ENCODE results near the gene CERKL. TPM values are rescaled to one million over a fixed set of nuclear protein-coding genes. Genes with fewer than 3 reads are reported as not detected.

Gene CERKL
- total and polyA plus RNA-seq, 2 experiments from 2014 or later = 1.9 to 2.3 TPM

GRCh38 chr2:181623159-181623558 lies 33.7 kb downstream of the CERKL start:
- Histone ChIP-seq H3K27ac (no peak overlapping the region), H4K20me1 (ENCODE audit: insufficient read depth, poor library complexity, severe bottlenecking) (no peaks in the 10 kb centered on the region), H3K36me3 (replicated peaks; ENCODE audit: insufficient read depth, low read depth) (no peaks in the 10 kb centered on the region), H3K9me2 (replicated peaks; ENCODE audit: insufficient read depth) (no peaks in the 10 kb centered on the region), H3K79me2 (no peaks in the 10 kb centered on the region), H3K4me3 (no peak overlapping the region), H3K9me3 (ENCODE audit: low read depth) (no peaks in the 10 kb centered on the region), H3K4me1 (ENCODE audit: insufficient read depth) (peaks cover 7% of the 10 kb centered on the region), H3K27me3 (no peaks in the 10 kb centered on the region), H3K4me2 (no peak overlapping the region), H2AFZ (no peak overlapping the region)
- no peak for TF ChIP-seq CTCF (IDR thresholded peaks at IDR 0.05; ENCODE audit: poor library complexity)
- no peak for DNase-seq (ENCODE audit: low spot score)

- Histone ChIP-seq H3K4me2 (no peak overlapping the region), H3K9me3 (ENCODE audit: low read depth) (no peaks in the 10 kb centered on the region), H3K79me2 (no peaks in the 10 kb centered on the region), H3K27ac (no peak overlapping the region), H3K9me2 (replicated peaks; ENCODE audit: insufficient read depth) (no peaks in the 10 kb centered on the region), H3K4me1 (ENCODE audit: insufficient read depth) (peaks cover 7% of the 10 kb centered on the region), H3K36me3 (replicated peaks; ENCODE audit: insufficient read depth, low read depth) (no peaks in the 10 kb centered on the region), H3K27me3 (no peaks in the 10 kb centered on the region), H4K20me1 (ENCODE audit: insufficient read depth, poor library complexity, severe bottlenecking) (no peaks in the 10 kb centered on the region), H2AFZ (no peak overlapping the region), H3K4me3 (no peak overlapping the region)
- TF ChIP-seq EZH2phosphoT487 (IDR thresholded peaks at IDR 0.05; ENCODE audit: low read depth, severe bottlenecking, unreplicated experiment) (no peak), CTCF (IDR thresholded peaks at IDR 0.05; ENCODE audit: poor library complexity) (no peak), EZH2 (IDR thresholded peaks at IDR 0.05; ENCODE audit: borderline replicate concordance) (no peak)
- DNase-seq (ENCODE audit: low spot score) = no peak
- WGBS (ENCODE audit: low lambda C conversion rate, missing lambda C conversion rate) = 83% methylated on average over 3 of the region's 3 CpGs
These were observed 35.0 kb downstream of the CERKL start for GRCh38 chr2:181621779-181622490.

- H3K36me3 ChIP-seq (replicated peaks; ENCODE audit: insufficient read depth, low read depth) = no peaks in the 10 kb centered on the region
- H3K27me3 ChIP-seq = no peaks in the 10 kb centered on the region
- H2AFZ ChIP-seq = no peak overlapping the region
- H3K27ac ChIP-seq = peak overlapping the region; percentile 61
- 35% methylated on average over 2 of the region's 2 CpGs for WGBS (ENCODE audit: low lambda C conversion rate, missing lambda C conversion rate)
- no peaks in the 10 kb centered on the region for H3K9me2 ChIP-seq (replicated peaks; ENCODE audit: insufficient read depth)
- peak overlapping the region; percentile 5 for H3K4me2 ChIP-seq
- TF ChIP-seq CTCF (IDR thresholded peaks at IDR 0.05; ENCODE audit: poor library complexity) (no peak), EZH2phosphoT487 (IDR thresholded peaks at IDR 0.05; ENCODE audit: low read depth, severe bottlenecking, unreplicated experiment) (no peak), EZH2 (IDR thresholded peaks at IDR 0.05; ENCODE audit: borderline replicate concordance) (no peak)
- H3K4me1 ChIP-seq (ENCODE audit: insufficient read depth) = peaks cover 7% of the 10 kb centered on the region
- no peak for DNase-seq (ENCODE audit: low spot score)
- H3K4me3 ChIP-seq = no peak overlapping the region
- H3K9me3 ChIP-seq (ENCODE audit: low read depth) = no peaks in the 10 kb centered on the region
- no peaks in the 10 kb centered on the region for H3K79me2 ChIP-seq
- H4K20me1 ChIP-seq (ENCODE audit: insufficient read depth, poor library complexity, severe bottlenecking) = no peaks in the 10 kb centered on the region
These were observed 37.4 kb downstream of the CERKL start for GRCh38 chr2:181619516-181619915.

GRCh38 chr2:181616715-181617114 lies 40.2 kb downstream of the CERKL start:
- H3K4me2 ChIP-seq = no peak overlapping the region
- H3K36me3 ChIP-seq (replicated peaks; ENCODE audit: insufficient read depth, low read depth) = no peaks in the 10 kb centered on the region
- no peaks in the 10 kb centered on the region for H3K79me2 ChIP-seq
- H3K9me3 ChIP-seq (ENCODE audit: low read depth) = no peaks in the 10 kb centered on the region
- H4K20me1 ChIP-seq (ENCODE audit: insufficient read depth, poor library complexity, severe bottlenecking) = no peaks in the 10 kb centered on the region
- H2AFZ ChIP-seq = no peak overlapping the region
- 71% methylated on average over 1 of the region's 1 CpG for WGBS (ENCODE audit: low lambda C conversion rate, missing lambda C conversion rate)
- H3K4me1 ChIP-seq (ENCODE audit: insufficient read depth) = peaks cover 10% of the 10 kb centered on the region
- no peak overlapping the region for H3K4me3 ChIP-seq
- no peaks in the 10 kb centered on the region for H3K9me2 ChIP-seq (replicated peaks; ENCODE audit: insufficient read depth)
- TF ChIP-seq CTCF (IDR thresholded peaks at IDR 0.05; ENCODE audit: poor library complexity) = no peak
- H3K27me3 ChIP-seq = no peaks in the 10 kb centered on the region
- DNase-seq (ENCODE audit: low spot score) = no peak
- no peak overlapping the region for H3K27ac ChIP-seq
